ENCODE measurements around the gene ACTN3.

DNA sequence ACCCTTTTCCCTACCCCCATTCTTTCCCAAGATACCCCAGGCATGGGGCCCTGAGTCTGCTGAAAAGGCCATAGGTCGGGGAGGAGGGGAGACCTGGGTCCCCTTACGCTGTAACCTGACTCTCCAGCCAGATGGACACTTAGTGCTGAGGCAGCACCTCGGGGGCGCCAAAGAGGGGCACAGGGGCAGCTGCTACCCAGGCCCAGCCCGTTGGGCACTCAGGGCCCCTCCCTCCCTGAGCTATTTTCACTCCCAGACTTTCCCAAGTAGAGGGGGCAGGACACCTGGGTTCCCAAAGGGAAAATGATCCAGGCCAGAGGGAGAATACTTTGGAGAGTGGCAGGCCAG lies 933 bp downstream of the ACTN3 start:
- TF ChIP-seq, protein P1, sequence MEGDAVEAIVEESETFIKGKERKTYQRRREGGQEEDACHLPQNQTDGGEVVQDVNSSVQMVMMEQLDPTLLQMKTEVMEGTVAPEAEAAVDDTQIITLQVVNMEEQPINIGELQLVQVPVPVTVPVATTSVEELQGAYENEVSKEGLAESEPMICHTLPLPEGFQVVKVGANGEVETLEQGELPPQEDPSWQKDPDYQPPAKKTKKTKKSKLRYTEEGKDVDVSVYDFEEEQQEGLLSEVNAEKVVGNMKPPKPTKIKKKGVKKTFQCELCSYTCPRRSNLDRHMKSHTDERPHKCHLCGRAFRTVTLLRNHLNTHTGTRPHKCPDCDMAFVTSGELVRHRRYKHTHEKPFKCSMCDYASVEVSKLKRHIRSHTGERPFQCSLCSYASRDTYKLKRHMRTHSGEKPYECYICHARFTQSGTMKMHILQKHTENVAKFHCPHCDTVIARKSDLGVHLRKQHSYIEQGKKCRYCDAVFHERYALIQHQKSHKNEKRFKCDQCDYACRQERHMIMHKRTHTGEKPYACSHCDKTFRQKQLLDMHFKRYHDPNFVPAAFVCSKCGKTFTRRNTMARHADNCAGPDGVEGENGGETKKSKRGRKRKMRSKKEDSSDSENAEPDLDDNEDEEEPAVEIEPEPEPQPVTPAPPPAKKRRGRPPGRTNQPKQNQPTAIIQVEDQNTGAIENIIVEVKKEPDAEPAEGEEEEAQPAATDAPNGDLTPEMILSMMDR (IDR thresholded peaks at IDR 0.05; ENCODE audit: poor library complexity, severe bottlenecking): no peak
- TF ChIP-seq POLR2AphosphoS5 (IDR thresholded peaks at IDR 0.05): no peak
- no peak for TF ChIP-seq EZH2 (IDR thresholded peaks at IDR 0.05; ENCODE audit: borderline replicate concordance, insufficient read depth, low read length, poor library complexity, severe bottlenecking)
- TF ChIP-seq TAF1 (IDR thresholded peaks at IDR 0.05; ENCODE audit: low read depth): no peak
- TF ChIP-seq SMC3 (conservative IDR thresholded peaks at IDR 0.05; ENCODE audit: poor library complexity): no peak

Data from neural cell (in vitro differentiated cells).